ENCODE measurements around the gene GINS3.

GRCh38 chr16:58418026-58418425, 25.8 kb downstream of the GINS3 start:
- TF ChIP-seq CTCF (IDR thresholded peaks at IDR 0.05) (no peak), POLR2A (IDR thresholded peaks at IDR 0.05) (no peak)

Measured in heart left ventricle (tissue), 13 donors.